Urinary bladder (tissue), 4 donors: ENCODE measurements around the gene RNPEP. TPM values are rescaled to one million over a fixed set of nuclear protein-coding genes. Genes with fewer than 3 reads are reported as not detected.

Experiments
- DNase-seq: peaks from one replicate; pipeline ENCODE4 v3.0.0-alpha.2; 2015; ENCODE audit errors: extremely low spot score
- H3K27ac ChIP-seq: one replicate; pipeline ENCODE4 v1.5.1; 2013; ENCODE audit warnings: low read depth, mild to moderate bottlenecking, moderate library complexity
- H3K36me3 ChIP-seq: one replicate; pipeline ENCODE4 v1.6.1; 2013; ENCODE audit warnings: mild to moderate bottlenecking, moderate library complexity; ENCODE audit not compliant: insufficient read depth
- H3K4me1 ChIP-seq: one replicate; pipeline ENCODE4 v1.6.1; 2013; ENCODE audit warnings: mild to moderate bottlenecking, moderate library complexity; ENCODE audit not compliant: insufficient read depth
- H3K4me3 ChIP-seq: one replicate; pipeline ENCODE4 v1.5.1; 2013; ENCODE audit warnings: low read depth, low read length
- WGBS: extraction: QIAGEN DNeasy Blood & Tissue Kit; methylation state at CpG from one replicate; pipeline ENCODE4 v1.1.7; 2013; 5-methylcytosine and 5-hydroxymethylcytosine counted together
- polyA plus RNA-seq: library from polyadenylated mRNA; stranded (reverse); fragments of 200-250 nt; gene quantifications from one replicate; pipeline ENCODE4 v1.2.3, GENCODE V29; 2013
- total RNA-seq: library from RNA; depleted of rRNA; stranded (reverse); fragments of >200 nt; gene quantifications from one replicate; pipeline ENCODE4 v1.2.3, GENCODE V29; 2014
- donor health status: healthy with polysubstance abuse.
- donor health status: healthy.

The RNPEP gene
- total and polyA plus RNA-seq, 2 donors = 24.0 to 31.6 TPM

DNA sequence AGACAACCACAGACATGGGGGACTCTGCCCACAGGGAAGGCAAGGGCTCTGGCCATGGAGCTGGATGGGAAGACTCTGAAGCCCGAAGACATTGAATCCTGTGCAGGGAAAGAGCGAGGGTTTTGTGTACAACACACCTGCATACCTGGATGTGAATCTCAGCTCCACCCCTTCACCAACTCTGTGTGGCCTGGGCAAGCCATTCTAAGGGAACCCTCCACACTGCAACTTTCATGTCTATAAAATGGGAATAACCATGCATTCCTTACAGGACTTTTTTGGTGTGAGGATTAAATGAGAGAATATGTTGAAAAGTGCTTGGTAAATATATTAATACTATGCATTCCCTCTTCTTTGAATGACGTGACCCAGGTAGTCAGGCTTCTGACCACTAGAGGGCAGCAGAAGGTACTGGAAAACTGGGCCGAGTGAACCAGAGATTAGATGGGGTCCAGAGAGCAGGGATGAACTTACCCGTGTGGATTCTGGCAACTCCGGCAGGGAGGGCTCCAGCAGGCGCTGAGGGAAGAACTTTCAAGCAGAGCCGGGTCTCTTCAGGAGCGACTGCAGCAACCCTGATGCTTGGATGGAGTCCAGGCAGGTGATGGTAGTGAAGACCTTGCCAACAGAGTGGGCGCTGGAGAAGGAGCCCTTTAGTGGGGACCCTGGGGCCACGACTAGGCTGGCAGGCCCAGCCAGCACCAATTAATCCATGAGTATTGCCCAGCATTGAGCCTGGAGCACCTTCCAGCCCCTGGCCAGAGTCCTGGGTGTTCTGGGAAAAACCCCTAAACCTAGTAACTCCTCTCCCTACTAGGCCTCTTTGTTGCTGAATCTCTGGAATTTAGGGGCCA is 27.1 kb downstream of the RNPEP start:
- Histone ChIP-seq H3K27ac (peak overlapping the region; percentile 73), H3K4me3 (no peak overlapping the region), H3K36me3 (no peaks in the 10 kb centered on the region), H3K4me1 (no peaks in the 10 kb centered on the region)
- DNase-seq = peak; percentile 83
- 19% methylated on average over 11 of the region's 11 CpGs for WGBS

DNA sequence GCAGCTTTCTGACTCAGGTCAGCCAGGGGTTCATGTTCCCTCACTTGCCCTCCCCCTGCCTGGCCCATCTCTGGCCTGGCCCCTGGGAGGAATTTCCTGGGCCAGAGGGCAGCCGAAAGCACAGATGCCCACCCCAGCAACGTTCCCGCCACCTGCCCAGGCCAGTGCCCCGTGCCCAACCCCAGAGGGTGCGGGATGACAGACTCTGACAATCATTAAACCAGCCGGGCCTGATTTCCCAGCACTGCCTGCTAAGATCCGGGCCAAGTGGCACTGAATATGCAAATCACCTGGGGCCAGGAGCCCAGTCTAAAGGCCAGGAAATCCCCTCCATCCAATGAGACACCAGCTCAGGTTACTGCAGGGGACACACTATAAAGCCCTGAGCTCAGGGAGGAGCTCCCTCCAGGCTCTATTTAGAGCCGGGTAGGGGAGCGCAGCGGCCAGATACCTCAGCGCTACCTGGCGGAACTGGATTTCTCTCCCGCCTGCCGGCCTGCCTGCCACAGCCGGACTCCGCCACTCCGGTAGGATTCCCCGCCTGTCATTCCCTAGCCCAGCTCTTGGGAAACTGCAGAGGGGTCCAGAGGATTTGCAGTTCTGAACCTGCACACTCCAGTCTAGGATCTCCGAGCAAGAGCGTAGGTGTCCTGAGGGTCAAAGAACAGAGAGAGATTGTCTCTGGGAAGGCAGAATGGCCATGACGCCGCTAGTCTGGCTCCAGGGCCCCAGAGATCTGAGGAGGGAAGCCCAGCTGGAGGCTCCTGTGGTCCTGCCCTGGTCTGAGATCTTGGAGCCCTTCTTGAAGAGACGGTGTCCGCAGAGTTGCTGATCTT is 27.9 kb downstream of the RNPEP start, which contains the start of gene ELF3:
TSS of gene ELF3 (plus strand) at position 408 of the 836 bp plus-strand sequence. CDS start 550 bp downstream, outside the sequence.
- peak within 1 kb of the TSS; percentile 32 for H3K4me3 ChIP-seq
- H3K36me3 ChIP-seq = peaks cover 2% of the 10 kb centered on the region
- no peaks in the 10 kb centered on the region for H3K4me1 ChIP-seq
- WGBS = 79% methylated on average over 24 of the region's 24 CpGs
- DNase-seq = peak; percentile 77
- H3K27ac ChIP-seq = peak within 1 kb of the TSS; percentile 73

DNA sequence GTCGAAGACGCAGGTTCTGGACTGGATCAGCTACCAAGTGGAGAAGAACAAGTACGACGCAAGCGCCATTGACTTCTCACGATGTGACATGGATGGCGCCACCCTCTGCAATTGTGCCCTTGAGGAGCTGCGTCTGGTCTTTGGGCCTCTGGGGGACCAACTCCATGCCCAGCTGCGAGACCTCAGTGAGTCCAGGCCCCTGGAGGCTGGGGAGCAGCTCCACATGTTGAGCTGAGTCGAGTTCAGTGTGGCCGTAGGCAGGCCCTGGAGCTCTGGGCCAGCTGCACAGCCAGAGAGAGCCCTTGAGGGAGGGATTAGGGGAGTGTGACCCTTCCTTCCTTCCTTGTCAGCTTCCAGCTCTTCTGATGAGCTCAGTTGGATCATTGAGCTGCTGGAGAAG is 29.5 kb downstream of the RNPEP start:
- Histone ChIP-seq H3K36me3 (peaks cover 2% of the 10 kb centered on the region), H3K4me1 (no peaks in the 10 kb centered on the region), H3K27ac (peak overlapping the region; percentile 69), H3K4me3 (peak overlapping the region; percentile 21)
- DNase-seq = no peak
- WGBS = 85% methylated on average over 11 of the region's 11 CpGs

DNA sequence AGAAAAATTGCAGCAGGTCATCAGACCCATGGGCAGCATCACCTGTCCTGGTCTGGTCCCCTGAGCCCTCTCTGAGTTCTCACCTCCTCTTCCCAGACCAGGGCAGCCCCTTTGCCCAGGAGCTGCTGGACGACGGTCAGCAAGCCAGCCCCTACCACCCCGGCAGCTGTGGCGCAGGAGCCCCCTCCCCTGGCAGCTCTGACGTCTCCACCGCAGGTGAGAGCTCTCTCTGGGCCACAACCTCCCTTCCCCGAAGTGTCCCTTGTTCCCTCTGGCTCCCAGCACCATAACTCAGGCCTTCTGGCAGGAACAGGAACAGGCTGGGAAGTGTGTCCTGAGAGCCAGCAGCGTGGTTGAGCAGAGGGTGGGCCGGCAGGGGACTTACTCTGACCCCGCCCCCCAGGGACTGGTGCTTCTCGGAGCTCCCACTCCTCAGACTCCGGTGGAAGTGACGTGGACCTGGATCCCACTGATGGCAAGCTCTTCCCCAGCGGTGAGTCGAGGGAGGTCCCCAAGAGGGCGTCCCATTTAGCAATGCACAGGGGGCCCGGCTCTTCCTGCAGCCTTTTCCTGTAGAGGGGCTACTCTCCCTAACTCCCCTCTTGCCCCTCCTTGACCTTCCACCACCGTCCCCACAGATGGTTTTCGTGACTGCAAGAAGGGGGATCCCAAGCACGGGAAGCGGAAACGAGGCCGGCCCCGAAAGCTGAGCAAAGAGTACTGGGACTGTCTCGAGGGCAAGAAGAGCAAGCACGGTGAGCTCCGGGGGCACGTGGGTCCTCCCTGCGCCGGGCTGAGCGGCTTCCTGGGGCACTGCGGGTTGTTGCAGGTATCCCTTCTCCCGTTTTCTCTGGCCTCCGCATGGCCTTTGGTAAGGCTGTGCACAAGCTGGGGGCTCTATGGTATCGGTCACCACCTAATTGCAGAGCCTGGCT is 30.4 kb downstream of the RNPEP start:
- Histone ChIP-seq H3K4me1 (no peaks in the 10 kb centered on the region), H3K4me3 (peak overlapping the region; percentile 21), H3K36me3 (peaks cover 2% of the 10 kb centered on the region), H3K27ac (peak overlapping the region; percentile 69)
- WGBS = 78% methylated on average over 35 of the region's 35 CpGs
- no peak for DNase-seq

DNA sequence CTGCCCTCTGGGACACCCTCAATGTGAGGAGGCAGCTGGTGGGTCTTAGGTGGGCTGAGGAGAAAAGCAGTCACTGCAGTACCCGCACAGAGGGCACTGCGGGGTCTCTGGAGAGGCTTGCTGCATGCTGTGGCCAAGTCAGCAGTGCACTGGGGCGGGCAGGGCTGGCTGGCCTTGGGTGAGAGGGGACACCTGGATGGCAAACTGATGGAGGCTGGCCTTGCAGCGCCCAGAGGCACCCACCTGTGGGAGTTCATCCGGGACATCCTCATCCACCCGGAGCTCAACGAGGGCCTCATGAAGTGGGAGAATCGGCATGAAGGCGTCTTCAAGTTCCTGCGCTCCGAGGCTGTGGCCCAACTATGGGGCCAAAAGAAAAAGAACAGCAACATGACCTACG is 31.2 kb downstream of the RNPEP start:
- Histone ChIP-seq H3K27ac (peak overlapping the region; percentile 66), H3K4me1 (no peaks in the 10 kb centered on the region), H3K4me3 (peak overlapping the region; percentile 21), H3K36me3 (peaks cover 2% of the 10 kb centered on the region)
- WGBS = 89% methylated on average over 12 of the region's 12 CpGs
- no peak for DNase-seq

DNA sequence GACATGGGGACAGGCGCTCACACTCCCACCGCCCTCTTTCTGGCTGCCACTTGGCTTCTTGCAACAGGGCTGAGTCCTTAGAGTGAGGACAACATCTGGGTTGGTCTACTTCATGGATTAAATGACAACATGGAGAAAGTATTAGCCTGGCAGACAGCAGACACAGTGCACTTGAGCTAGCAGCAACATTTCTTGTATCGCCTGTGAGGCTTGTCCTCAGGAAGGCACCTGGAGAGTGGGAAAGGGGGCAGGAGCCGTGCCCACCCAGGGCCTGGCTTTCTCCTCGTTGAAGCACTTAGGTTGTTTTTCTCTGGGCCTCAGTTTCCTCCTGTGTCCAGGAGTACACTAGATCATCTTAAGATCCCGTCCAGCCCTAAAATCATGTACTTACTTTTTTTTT is 31.6 kb downstream of the RNPEP start:
- no peaks in the 10 kb centered on the region for H3K4me1 ChIP-seq
- 97% methylated on average over 6 of the region's 6 CpGs for WGBS
- no peak overlapping the region for H3K4me3 ChIP-seq
- H3K36me3 ChIP-seq = peaks cover 2% of the 10 kb centered on the region
- peak overlapping the region; percentile 66 for H3K27ac ChIP-seq
- DNase-seq = no peak

DNA sequence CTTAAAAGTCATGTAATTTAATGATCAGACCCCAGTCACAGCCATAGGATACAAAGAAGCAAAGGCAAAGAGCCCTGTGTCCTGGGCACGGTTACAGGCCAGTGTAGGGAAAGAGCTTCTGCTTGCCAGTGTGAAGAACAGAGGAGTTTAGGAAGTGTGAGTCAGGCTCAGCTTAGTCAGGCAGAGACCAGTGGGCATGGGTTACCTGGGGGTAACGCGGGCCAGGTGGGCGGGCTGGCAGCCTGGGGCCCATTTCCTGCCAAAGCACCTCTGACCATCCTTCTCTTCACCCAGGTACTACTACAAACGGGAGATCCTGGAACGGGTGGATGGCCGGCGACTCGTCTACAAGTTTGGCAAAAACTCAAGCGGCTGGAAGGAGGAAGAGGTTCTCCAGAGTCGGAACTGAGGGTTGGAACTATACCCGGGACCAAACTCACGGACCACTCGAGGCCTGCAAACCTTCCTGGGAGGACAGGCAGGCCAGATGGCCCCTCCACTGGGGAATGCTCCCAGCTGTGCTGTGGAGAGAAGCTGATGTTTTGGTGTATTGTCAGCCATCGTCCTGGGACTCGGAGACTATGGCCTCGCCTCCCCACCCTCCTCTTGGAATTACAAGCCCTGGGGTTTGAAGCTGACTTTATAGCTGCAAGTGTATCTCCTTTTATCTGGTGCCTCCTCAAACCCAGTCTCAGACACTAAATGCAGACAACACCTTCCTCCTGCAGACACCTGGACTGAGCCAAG is 32.6 kb downstream of the RNPEP start:
- Histone ChIP-seq H3K36me3 (peaks cover 2% of the 10 kb centered on the region), H3K4me1 (no peaks in the 10 kb centered on the region), H3K4me3 (no peak overlapping the region), H3K27ac (peak overlapping the region; percentile 55)
- no peak for DNase-seq
- WGBS = 79% methylated on average over 17 of the region's 17 CpGs

DNA sequence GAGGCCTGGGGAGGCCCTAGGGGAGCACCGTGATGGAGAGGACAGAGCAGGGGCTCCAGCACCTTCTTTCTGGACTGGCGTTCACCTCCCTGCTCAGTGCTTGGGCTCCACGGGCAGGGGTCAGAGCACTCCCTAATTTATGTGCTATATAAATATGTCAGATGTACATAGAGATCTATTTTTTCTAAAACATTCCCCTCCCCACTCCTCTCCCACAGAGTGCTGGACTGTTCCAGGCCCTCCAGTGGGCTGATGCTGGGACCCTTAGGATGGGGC is 33.2 kb downstream of the RNPEP start:
- H3K27ac ChIP-seq = peak overlapping the region; percentile 55
- no peak overlapping the region for H3K4me3 ChIP-seq
- peaks cover 2% of the 10 kb centered on the region for H3K36me3 ChIP-seq
- H3K4me1 ChIP-seq = no peaks in the 10 kb centered on the region
- no peak for DNase-seq
- WGBS = 73% methylated on average over 3 of the region's 3 CpGs

DNA sequence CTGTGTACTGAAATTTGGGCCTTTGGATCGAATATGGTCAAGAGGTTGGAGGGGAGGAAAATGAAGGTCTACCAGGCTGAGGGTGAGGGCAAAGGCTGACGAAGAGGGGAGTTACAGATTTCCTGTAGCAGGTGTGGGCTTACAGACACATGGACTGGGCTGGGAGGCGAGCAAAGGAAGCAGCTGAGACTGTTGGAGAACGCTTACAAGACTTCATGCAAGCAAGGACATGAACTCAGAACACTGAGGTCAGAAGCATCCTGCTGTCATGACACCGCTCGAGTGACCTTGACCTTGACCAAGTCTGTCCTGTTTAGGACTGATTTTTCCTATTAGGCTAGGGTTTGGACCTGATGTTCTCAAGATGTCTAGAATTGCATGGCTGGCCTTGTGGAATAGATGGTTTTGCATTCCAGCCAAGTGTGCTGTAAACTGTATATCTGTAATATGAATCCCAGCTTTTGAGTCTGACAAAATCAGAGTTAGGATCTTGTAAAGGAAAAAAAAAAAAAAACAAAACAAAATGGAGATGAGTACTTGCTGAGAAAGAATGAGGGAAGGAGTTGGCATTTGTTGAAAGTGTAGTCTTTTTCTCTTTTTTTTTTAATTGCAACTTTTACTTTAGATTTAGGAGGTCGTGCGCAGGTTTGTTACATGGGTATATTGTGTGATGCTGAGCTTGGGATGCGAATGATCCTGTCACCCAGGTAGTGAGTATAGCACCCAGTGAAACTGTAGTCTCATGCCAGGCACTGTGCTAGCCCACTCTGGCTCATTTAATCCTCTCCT is 33.8 kb downstream of the RNPEP start:
- no peak for DNase-seq
- Histone ChIP-seq H3K4me1 (no peaks in the 10 kb centered on the region), H3K4me3 (no peak overlapping the region), H3K36me3 (peaks cover 2% of the 10 kb centered on the region), H3K27ac (no peak overlapping the region)
- 80% methylated on average over 9 of the region's 9 CpGs for WGBS

DNA sequence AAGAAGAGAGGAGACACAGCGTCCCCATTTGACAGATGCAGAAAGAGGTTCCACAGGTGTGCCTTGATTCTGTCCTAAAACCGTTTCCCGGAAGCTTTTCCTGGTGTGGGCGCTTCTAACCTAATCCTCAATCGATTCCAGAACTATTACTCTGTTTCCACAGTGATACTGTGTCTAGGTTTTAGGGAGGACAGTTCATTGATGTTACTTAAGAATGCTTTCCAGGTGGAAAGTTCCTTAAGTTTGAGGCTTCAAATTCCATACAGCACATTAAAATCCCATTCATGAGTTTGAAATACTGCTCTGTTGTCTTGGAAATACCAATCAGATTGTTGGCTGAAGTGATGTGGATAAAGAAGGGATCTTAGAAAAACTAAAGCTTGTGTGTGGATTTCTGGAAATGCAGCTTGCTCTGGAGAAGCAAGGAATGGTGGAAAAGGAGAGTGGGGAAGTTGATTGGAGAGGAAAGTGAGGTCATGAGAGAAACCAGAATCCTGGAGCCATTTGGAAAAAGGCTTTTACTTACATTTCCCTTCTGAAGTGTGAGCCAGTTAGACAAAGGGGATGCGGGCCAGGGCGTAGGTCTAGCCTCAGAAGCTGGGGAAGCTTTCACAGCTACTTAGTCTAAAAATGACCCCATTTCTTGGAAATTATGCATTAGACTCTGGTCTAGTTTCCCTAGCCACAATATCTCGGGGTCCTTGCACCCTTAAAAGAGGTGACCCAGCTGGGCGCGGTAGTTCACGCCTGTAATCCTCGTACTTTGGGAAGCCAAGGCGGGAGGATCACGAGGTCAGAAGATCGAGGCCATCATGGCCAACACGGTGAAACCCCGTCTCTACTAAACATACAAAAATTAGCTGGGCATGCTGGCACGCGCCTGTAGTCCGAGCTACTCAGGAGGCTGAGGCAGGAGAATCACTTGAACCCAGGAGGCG is 34.6 kb downstream of the RNPEP start:
- DNase-seq = no peak
- Histone ChIP-seq H3K36me3 (peaks cover 2% of the 10 kb centered on the region), H3K27ac (no peak overlapping the region), H3K4me3 (no peak overlapping the region), H3K4me1 (no peaks in the 10 kb centered on the region)
- 88% methylated on average over 21 of the region's 21 CpGs for WGBS

DNA sequence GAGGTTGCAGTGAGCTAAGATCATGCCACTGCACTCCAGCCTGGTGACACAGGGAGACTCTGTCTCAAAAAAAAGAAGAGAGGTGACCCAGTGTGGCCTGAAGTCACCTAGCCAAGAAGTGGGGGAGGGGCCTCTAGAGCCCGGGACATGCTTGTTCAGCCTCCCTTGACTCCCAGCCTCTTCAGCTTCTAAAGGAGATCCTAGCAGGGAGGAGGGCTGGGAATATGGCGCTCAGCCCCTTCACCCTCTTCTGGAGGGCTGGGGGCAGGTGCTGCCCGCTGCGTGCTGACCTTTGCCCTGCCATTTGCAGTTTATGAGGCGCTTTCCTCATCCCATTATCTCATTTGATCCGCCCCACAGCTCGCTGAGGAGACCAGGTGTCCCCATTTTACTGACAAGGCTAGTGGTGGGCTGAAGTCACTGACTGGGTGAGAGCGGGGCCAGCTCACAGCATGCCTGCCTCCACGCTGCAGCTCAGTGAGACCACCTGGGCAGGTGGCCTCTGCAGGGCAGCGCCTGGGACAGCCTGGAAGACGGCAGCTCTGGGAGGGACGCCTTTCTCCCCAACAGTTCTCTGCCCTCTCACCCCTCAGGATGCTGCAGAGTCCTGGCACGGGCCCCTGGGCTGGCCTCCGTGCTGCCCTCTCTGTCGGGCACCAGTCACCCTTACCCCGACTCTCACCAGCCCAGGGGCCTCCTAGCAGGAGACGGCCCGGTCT is 35.5 kb downstream of the RNPEP start:
- Histone ChIP-seq H3K4me3 (no peak overlapping the region), H3K4me1 (no peaks in the 10 kb centered on the region), H3K27ac (peak overlapping the region; percentile 27), H3K36me3 (peaks cover 2% of the 10 kb centered on the region)
- no peak for DNase-seq
- WGBS = 59% methylated on average over 18 of the region's 18 CpGs
